Measurements from ENCODE around the gene PSMD6.

PSMD6 gene

GRCh38 chr3:63973406-63973805 lies 49.9 kb downstream of the PSMD6 start:
- no peaks in the 10 kb centered on the region for H3K9me3 ChIP-seq (ENCODE audit: control insufficient read depth, insufficient read depth, low read length)
- no peak overlapping the region for H3K4me3 ChIP-seq (ENCODE audit: low read depth, low read length)
- no peak overlapping the region for H3K9ac ChIP-seq (ENCODE audit: low read depth, low read length)
- no peaks in the 10 kb centered on the region for H3K36me3 ChIP-seq (ENCODE audit: control insufficient read depth, insufficient read depth, low read length)
- H3K27me3 ChIP-seq (ENCODE audit: control insufficient read depth, insufficient read depth, low read length) = no peaks in the 10 kb centered on the region
- H3K4me1 ChIP-seq (ENCODE audit: control insufficient read depth, insufficient read depth, low read length) = peaks cover 26% of the 10 kb centered on the region

- H3K9ac ChIP-seq (ENCODE audit: low read depth, low read length) = no peak overlapping the region
- H3K27me3 ChIP-seq (ENCODE audit: control insufficient read depth, insufficient read depth, low read length) = no peaks in the 10 kb centered on the region
- H3K36me3 ChIP-seq (ENCODE audit: control insufficient read depth, insufficient read depth, low read length) = no peaks in the 10 kb centered on the region
- no peak overlapping the region for H3K4me3 ChIP-seq (ENCODE audit: low read depth, low read length)
- H3K9me3 ChIP-seq (ENCODE audit: control insufficient read depth, insufficient read depth, low read length) = no peaks in the 10 kb centered on the region
- H3K4me1 ChIP-seq (ENCODE audit: control insufficient read depth, insufficient read depth, low read length) = peaks cover 30% of the 10 kb centered on the region
Observed at GRCh38 chr3:63972987-63973386, 50.3 kb downstream of the PSMD6 start.

- H3K9ac ChIP-seq (ENCODE audit: low read depth, low read length) = no peak overlapping the region
- no peaks in the 10 kb centered on the region for H3K36me3 ChIP-seq (ENCODE audit: control insufficient read depth, insufficient read depth, low read length)
- H3K27me3 ChIP-seq (ENCODE audit: control insufficient read depth, insufficient read depth, low read length) = no peaks in the 10 kb centered on the region
- H3K9me3 ChIP-seq (ENCODE audit: control insufficient read depth, insufficient read depth, low read length) = no peaks in the 10 kb centered on the region
- peaks cover 34% of the 10 kb centered on the region for H3K4me1 ChIP-seq (ENCODE audit: control insufficient read depth, insufficient read depth, low read length)
- H3K4me3 ChIP-seq (ENCODE audit: low read depth, low read length) = no peak overlapping the region
Observed at GRCh38 chr3:63972196-63972595, 51.1 kb downstream of the PSMD6 start.

GRCh38 chr3:63970631-63971475 lies 52.4 kb downstream of the PSMD6 start:
- Histone ChIP-seq H3K4me3 (ENCODE audit: low read depth, low read length) (no peak overlapping the region), H3K27me3 (ENCODE audit: control insufficient read depth, insufficient read depth, low read length) (no peaks in the 10 kb centered on the region), H3K9ac (ENCODE audit: low read depth, low read length) (no peak overlapping the region), H3K4me1 (ENCODE audit: control insufficient read depth, insufficient read depth, low read length) (peaks cover 34% of the 10 kb centered on the region), H3K9me3 (ENCODE audit: control insufficient read depth, insufficient read depth, low read length) (no peaks in the 10 kb centered on the region), H3K36me3 (ENCODE audit: control insufficient read depth, insufficient read depth, low read length) (no peaks in the 10 kb centered on the region)

- Histone ChIP-seq H3K9ac (ENCODE audit: low read depth, low read length) (no peak overlapping the region), H3K9me3 (ENCODE audit: control insufficient read depth, insufficient read depth, low read length) (no peaks in the 10 kb centered on the region), H3K36me3 (ENCODE audit: control insufficient read depth, insufficient read depth, low read length) (no peaks in the 10 kb centered on the region), H3K27me3 (ENCODE audit: control insufficient read depth, insufficient read depth, low read length) (no peaks in the 10 kb centered on the region), H3K4me1 (ENCODE audit: control insufficient read depth, insufficient read depth, low read length) (peaks cover 34% of the 10 kb centered on the region), H3K4me3 (ENCODE audit: low read depth, low read length) (no peak overlapping the region)
Observed at GRCh38 chr3:63969876-63970275, 53.4 kb downstream of the PSMD6 start.

GRCh38 chr3:63968612-63969350 lies 54.5 kb downstream of the PSMD6 start:
- H3K4me1 ChIP-seq (ENCODE audit: control insufficient read depth, insufficient read depth, low read length) = peaks cover 34% of the 10 kb centered on the region
- no peak overlapping the region for H3K4me3 ChIP-seq (ENCODE audit: low read depth, low read length)
- no peaks in the 10 kb centered on the region for H3K36me3 ChIP-seq (ENCODE audit: control insufficient read depth, insufficient read depth, low read length)
- no peak overlapping the region for H3K9ac ChIP-seq (ENCODE audit: low read depth, low read length)
- H3K9me3 ChIP-seq (ENCODE audit: control insufficient read depth, insufficient read depth, low read length) = no peaks in the 10 kb centered on the region
- no peaks in the 10 kb centered on the region for H3K27me3 ChIP-seq (ENCODE audit: control insufficient read depth, insufficient read depth, low read length)

- Histone ChIP-seq H3K4me1 (ENCODE audit: control insufficient read depth, insufficient read depth, low read length) (peaks cover 34% of the 10 kb centered on the region), H3K36me3 (ENCODE audit: control insufficient read depth, insufficient read depth, low read length) (no peaks in the 10 kb centered on the region), H3K4me3 (ENCODE audit: low read depth, low read length) (no peak overlapping the region), H3K9ac (ENCODE audit: low read depth, low read length) (no peak overlapping the region), H3K9me3 (ENCODE audit: control insufficient read depth, insufficient read depth, low read length) (no peaks in the 10 kb centered on the region), H3K27me3 (ENCODE audit: control insufficient read depth, insufficient read depth, low read length) (no peaks in the 10 kb centered on the region)
Observed at GRCh38 chr3:63967675-63968611, 55.4 kb downstream of the PSMD6 start.

- Histone ChIP-seq H3K9ac (ENCODE audit: low read depth, low read length) (no peak overlapping the region), H3K36me3 (ENCODE audit: control insufficient read depth, insufficient read depth, low read length) (no peaks in the 10 kb centered on the region), H3K4me1 (ENCODE audit: control insufficient read depth, insufficient read depth, low read length) (peaks cover 34% of the 10 kb centered on the region), H3K27me3 (ENCODE audit: control insufficient read depth, insufficient read depth, low read length) (no peaks in the 10 kb centered on the region), H3K4me3 (ENCODE audit: low read depth, low read length) (no peak overlapping the region), H3K9me3 (ENCODE audit: control insufficient read depth, insufficient read depth, low read length) (no peaks in the 10 kb centered on the region)
Observed at GRCh38 chr3:63966871-63967270, 56.4 kb downstream of the PSMD6 start.

- Histone ChIP-seq H3K4me1 (ENCODE audit: control insufficient read depth, insufficient read depth, low read length) (peaks cover 29% of the 10 kb centered on the region), H3K4me3 (ENCODE audit: low read depth, low read length) (no peak overlapping the region), H3K27me3 (ENCODE audit: control insufficient read depth, insufficient read depth, low read length) (no peaks in the 10 kb centered on the region), H3K9me3 (ENCODE audit: control insufficient read depth, insufficient read depth, low read length) (no peaks in the 10 kb centered on the region), H3K36me3 (ENCODE audit: control insufficient read depth, insufficient read depth, low read length) (no peaks in the 10 kb centered on the region), H3K9ac (ENCODE audit: low read depth, low read length) (no peak overlapping the region)
Observed at GRCh38 chr3:63966007-63966406, 57.3 kb downstream of the PSMD6 start.

GRCh38 chr3:63964681-63965485 lies 58.4 kb downstream of the PSMD6 start:
- no peak overlapping the region for H3K9ac ChIP-seq (ENCODE audit: low read depth, low read length)

GRCh38 chr3:63963496-63963895 lies 59.8 kb downstream of the PSMD6 start:
- Histone ChIP-seq H3K27me3 (ENCODE audit: control insufficient read depth, insufficient read depth, low read length) (no peaks in the 10 kb centered on the region), H3K4me1 (ENCODE audit: control insufficient read depth, insufficient read depth, low read length) (peaks cover 16% of the 10 kb centered on the region), H3K4me3 (ENCODE audit: low read depth, low read length) (no peak overlapping the region)

More at GRCh38 chr3:63964681-63965485, 58.4 kb downstream of the PSMD6 start:
- Histone ChIP-seq H3K4me3 (ENCODE audit: low read depth, low read length) (no peak overlapping the region), H3K9me3 (ENCODE audit: control insufficient read depth, insufficient read depth, low read length) (no peaks in the 10 kb centered on the region), H3K36me3 (ENCODE audit: control insufficient read depth, insufficient read depth, low read length) (no peaks in the 10 kb centered on the region), H3K4me1 (ENCODE audit: control insufficient read depth, insufficient read depth, low read length) (peaks cover 25% of the 10 kb centered on the region), H3K27me3 (ENCODE audit: control insufficient read depth, insufficient read depth, low read length) (no peaks in the 10 kb centered on the region)

More at GRCh38 chr3:63963496-63963895, 59.8 kb downstream of the PSMD6 start:
- no peaks in the 10 kb centered on the region for H3K9me3 ChIP-seq (ENCODE audit: control insufficient read depth, insufficient read depth, low read length)
- H3K36me3 ChIP-seq (ENCODE audit: control insufficient read depth, insufficient read depth, low read length) = no peaks in the 10 kb centered on the region
- H3K9ac ChIP-seq (ENCODE audit: low read depth, low read length) = no peak overlapping the region

All from iPS-15b (cell line).